CD8-positive, alpha-beta memory T cell (primary cell): Measurements from ENCODE around the gene ZNF598. TPM values are rescaled to one million over a fixed set of nuclear protein-coding genes. Genes with fewer than 3 reads are reported as not detected.

Experiments used
- CTCF ChIA-PET: fragments of 350-600 bp; sonication (Branson Sonifier 250); formaldehyde crosslinking; loops from one replicate; lab custom pipeline; 2021; ENCODE audit warnings: antibody characterized with exemption; lab: Charles Lee
- POLR2A ChIA-PET: fragments of 350-600 bp; sonication (Branson Sonifier 250); formaldehyde crosslinking; loops from one replicate; lab custom pipeline; 2021; ENCODE audit warnings: antibody characterized with exemption; lab: Charles Lee
- DNase-seq, 5 donors: peaks; one replicate each; pipeline versions ENCODE4 v3.0.0 to v3.0.0-alpha.2; 2020 to 2022; ENCODE audit warnings: mixed read lengths in 1 of 5
- H3K27ac ChIP-seq: one replicate; pipeline ENCODE4 v1.7.0; 2013; ENCODE audit warnings: low read depth, mild to moderate bottlenecking, low read length, moderate library complexity
- H3K27me3 ChIP-seq: 2 replicates; pipeline ENCODE4 v1.7.0; 2013; ENCODE audit warnings: low read length, mild to moderate bottlenecking; ENCODE audit not compliant: insufficient read depth, poor library complexity, severe bottlenecking
- H3K36me3 ChIP-seq: 2 replicates; pipeline ENCODE4 v1.7.0; 2013; ENCODE audit warnings: mild to moderate bottlenecking, low read length, moderate library complexity; ENCODE audit not compliant: insufficient read depth
- H3K4me1 ChIP-seq: 2 replicates; pipeline ENCODE4 v1.7.0; 2013; ENCODE audit warnings: mild to moderate bottlenecking, low read length, moderate library complexity; ENCODE audit not compliant: insufficient read depth
- H3K4me3 ChIP-seq: 2 replicates; pipeline ENCODE4 v1.7.0; 2013; ENCODE audit warnings: mild to moderate bottlenecking, low read length
- H3K9me3 ChIP-seq: 2 replicates; pipeline ENCODE4 v1.7.0; 2013; ENCODE audit warnings: mild to moderate bottlenecking, low read length
- H3K27ac Mint-ChIP-seq, 8 donors: one replicate each; pipeline ENCODE4 v1.8.0; 2020 to 2021; ENCODE audit warnings: mixed read lengths in 8 of 8, mild to moderate bottlenecking in 6 of 8, inconsistent platforms in 3 of 8, moderate library complexity in 3 of 8
- H3K27me3 Mint-ChIP-seq, 2 donors: one replicate each; pipeline ENCODE4 v1.8.0; 2020 to 2021; ENCODE audit warnings: mixed read lengths in 2 of 2, mild to moderate bottlenecking in 1 of 2, moderate library complexity in 1 of 2
- H3K36me3 Mint-ChIP-seq, 3 donors: one replicate each; pipeline ENCODE4 v1.8.0; 2020 to 2021; ENCODE audit warnings: mixed read lengths in 3 of 3, inconsistent platforms in 1 of 3, mild to moderate bottlenecking in 1 of 3
- H3K4me1 Mint-ChIP-seq, 3 donors: one replicate each; pipeline ENCODE4 v1.8.0; 2020 to 2021; ENCODE audit warnings: mixed read lengths in 3 of 3, inconsistent platforms in 1 of 3, mild to moderate bottlenecking in 1 of 3
- H3K4me3 Mint-ChIP-seq, 7 donors: one replicate each; pipeline ENCODE4 v1.8.0; 2020 to 2021; ENCODE audit warnings: mixed read lengths in 7 of 7, mild to moderate bottlenecking in 6 of 7, moderate library complexity in 4 of 7, inconsistent platforms in 2 of 7
- H3K9me3 Mint-ChIP-seq, 5 donors: one replicate each; pipeline ENCODE4 v1.8.0; 2020 to 2022; ENCODE audit warnings: mixed read lengths in 5 of 5, mild to moderate bottlenecking in 3 of 5, moderate library complexity in 2 of 5, inconsistent platforms in 1 of 5
- polyA plus RNA-seq: library from polyadenylated mRNA; unstranded; fragments of 300-500 nt; fragmentation: Illumina TruSeq; gene quantifications from one replicate; pipeline ENCODE4 v1.2.3, GENCODE V29; 2021
- total RNA-seq, 2 experiments: library from RNA; stranded (reverse); gene quantifications; one replicate each; pipeline ENCODE4 v1.2.3, GENCODE V29; 2021

ZNF598 gene
- total and polyA plus RNA-seq, 3 experiments from 2014 or later: 11.3 to 96.6 (median 91.8) TPM

GRCh38 chr16:1976951-1977874 is 32.4 kb downstream of the ZNF598 start:
- Histone ChIP-seq H3K36me3 (peaks cover 20% of the 10 kb centered on the region), H3K4me3 (no peak overlapping the region), H3K27me3 (peaks cover 16% of the 10 kb centered on the region), H3K27ac (no peak overlapping the region), H3K9me3 (no peaks in the 10 kb centered on the region), H3K4me1 (peaks cover 9% of the 10 kb centered on the region)
- no peaks in the 10 kb centered on the region for H3K9me3 Mint-ChIP-seq
- CTCF ChIA-PET: interaction anchor here (1.0 to 1.1 kb wide), 2 partner anchors 27 to 163 kb away, joined by 3 to 4 read pairs; no protein-coding TSS in a partner anchor
- peaks cover 0 to 51% (median 2%) of the 10 kb centered on the region in 3 donors for H3K36me3 Mint-ChIP-seq
- peaks cover 6% of the 10 kb centered on the region in 3 donors for H3K4me1 Mint-ChIP-seq
- no peak overlapping the region for H3K27ac Mint-ChIP-seq
- no peak overlapping the region for H3K4me3 Mint-ChIP-seq
- peaks cover 11 to 12% of the 10 kb centered on the region in 2 donors for H3K27me3 Mint-ChIP-seq
- no peak for DNase-seq
- POLR2A ChIA-PET: interaction anchor here (1.4 kb wide), 1 partner anchor 13 kb away, joined by 5 read pairs; the partner anchor contains the start of gene RPS2

- no peak overlapping the region for H3K27ac Mint-ChIP-seq
- Histone ChIP-seq H3K4me3 (no peak overlapping the region), H3K27ac (no peak overlapping the region), H3K9me3 (no peaks in the 10 kb centered on the region), H3K36me3 (peaks cover 20% of the 10 kb centered on the region), H3K27me3 (peaks cover 8% of the 10 kb centered on the region), H3K4me1 (peaks cover 12% of the 10 kb centered on the region)
- ChIA-PET CTCF (no interaction called here), POLR2A (interaction anchor here (1.4 kb wide), 1 partner anchor 11 kb away, joined by 5 read pairs; the partner anchor contains the start of gene RPS2)
- no peak for DNase-seq
- H3K4me1 Mint-ChIP-seq: peaks cover 13 to 15% (median 14%) of the 10 kb centered on the region in 3 donors
- peaks cover 0 to 57% (median 2%) of the 10 kb centered on the region in 3 donors for H3K36me3 Mint-ChIP-seq
- H3K4me3 Mint-ChIP-seq: no peak overlapping the region
- peaks cover 6 to 13% of the 10 kb centered on the region in 2 donors for H3K27me3 Mint-ChIP-seq
- peaks cover 0 to 5% (median 0%) of the 10 kb centered on the region in 5 donors for H3K9me3 Mint-ChIP-seq
Observed at GRCh38 chr16:1976216-1976520, 33.5 kb downstream of the ZNF598 start.

- POLR2A ChIA-PET: interaction anchor here (0.8 kb wide), 1 partner anchor 11 kb away, joined by 3 read pairs; the partner anchor contains the start of gene RPS2
- peaks cover 17% of the 10 kb centered on the region for H3K4me1 ChIP-seq
- no peaks in the 10 kb centered on the region for H3K9me3 ChIP-seq
- CTCF ChIA-PET: no interaction called here
- H3K27me3 Mint-ChIP-seq: peaks cover 3 to 9% of the 10 kb centered on the region in 2 donors
- H3K27me3 ChIP-seq: peaks cover 3% of the 10 kb centered on the region
- H3K9me3 Mint-ChIP-seq: peaks cover 0 to 5% (median 0%) of the 10 kb centered on the region in 5 donors
- H3K36me3 Mint-ChIP-seq: peaks cover 0 to 57% (median 2%) of the 10 kb centered on the region in 3 donors
- no peak overlapping the region for H3K4me3 ChIP-seq
- peaks cover 17 to 20% (median 19%) of the 10 kb centered on the region in 3 donors for H3K4me1 Mint-ChIP-seq
- H3K4me3 Mint-ChIP-seq: peak overlapping the region in 1 of 7 donors; percentile 56
- peaks cover 20% of the 10 kb centered on the region for H3K36me3 ChIP-seq
- H3K27ac Mint-ChIP-seq: no peak overlapping the region
- no peak overlapping the region for H3K27ac ChIP-seq
- DNase-seq: no peak
Observed at GRCh38 chr16:1975432-1976215, 34.0 kb downstream of the ZNF598 start.

- Mint-ChIP-seq H3K36me3 (peaks cover 0 to 57% (median 2%) of the 10 kb centered on the region in 3 donors), H3K4me3 (peak overlapping the region in 4 of 7 donors; percentile 12 to 74 (median 32)), H3K9me3 (peaks cover 0 to 5% (median 0%) of the 10 kb centered on the region in 5 donors), H3K27ac (no peak overlapping the region), H3K4me1 (peaks cover 17 to 20% (median 19%) of the 10 kb centered on the region in 3 donors), H3K27me3 (peaks cover under 1 to 5% of the 10 kb centered on the region in 2 donors)
- H3K4me3 ChIP-seq: no peak overlapping the region
- H3K27me3 ChIP-seq: no peaks in the 10 kb centered on the region
- H3K4me1 ChIP-seq: peaks cover 17% of the 10 kb centered on the region
- DNase-seq: no peak
- POLR2A ChIA-PET: interaction anchor here (0.8 kb wide), 1 partner anchor 10 kb away, joined by 3 read pairs; the partner anchor contains the start of gene RPS2
- peaks cover 20% of the 10 kb centered on the region for H3K36me3 ChIP-seq
- no peak overlapping the region for H3K27ac ChIP-seq
- CTCF ChIA-PET: interaction anchor here (0.7 kb wide), 1 partner anchor 30 kb away, joined by 3 read pairs; no protein-coding TSS in a partner anchor
- no peaks in the 10 kb centered on the region for H3K9me3 ChIP-seq
Observed at GRCh38 chr16:1974157-1975070, 35.2 kb downstream of the ZNF598 start.

GRCh38 chr16:1973461-1974156 is 36.0 kb downstream of the ZNF598 start:
- Histone ChIP-seq H3K36me3 (peaks cover 20% of the 10 kb centered on the region), H3K4me1 (peaks cover 17% of the 10 kb centered on the region), H3K27me3 (no peaks in the 10 kb centered on the region), H3K9me3 (no peaks in the 10 kb centered on the region), H3K4me3 (no peak overlapping the region), H3K27ac (no peak overlapping the region)
- POLR2A ChIA-PET: interaction anchor here (0.6 to 1.2 kb wide), 2 partner anchors 9 to 13 kb away, joined by 3 to 6 read pairs; partner anchors contain the start of gene RPS2
- DNase-seq: no peak
- peaks cover 17 to 20% (median 19%) of the 10 kb centered on the region in 3 donors for H3K4me1 Mint-ChIP-seq
- H3K36me3 Mint-ChIP-seq: peaks cover 0 to 56% (median 2%) of the 10 kb centered on the region in 3 donors
- H3K9me3 Mint-ChIP-seq: peaks cover 0 to 5% (median 0%) of the 10 kb centered on the region in 5 donors
- H3K27me3 Mint-ChIP-seq: peaks cover 0 to 5% of the 10 kb centered on the region in 2 donors
- no peak overlapping the region for H3K27ac Mint-ChIP-seq
- H3K4me3 Mint-ChIP-seq: peak overlapping the region in 5 of 7 donors; percentile 12 to 93 (median 52)
- CTCF ChIA-PET: interaction anchor here (0.7 to 1.0 kb wide), 2 partner anchors 13 to 31 kb away, joined by 3 read pairs; no protein-coding TSS in a partner anchor

GRCh38 chr16:1972490-1972877 is 37.1 kb downstream of the ZNF598 start:
- H3K36me3 Mint-ChIP-seq: peaks cover 0 to 45% (median 2%) of the 10 kb centered on the region in 3 donors
- peaks cover 0 to 5% (median 0%) of the 10 kb centered on the region in 5 donors for H3K9me3 Mint-ChIP-seq
- peaks cover 17% of the 10 kb centered on the region for H3K4me1 ChIP-seq
- peak overlapping the region; percentile 83 for H3K27ac ChIP-seq
- peaks cover 20% of the 10 kb centered on the region for H3K36me3 ChIP-seq
- no peak for DNase-seq
- peak overlapping the region; percentile 89 to 97 (median 93) for H3K4me3 Mint-ChIP-seq
- H3K27me3 ChIP-seq: no peaks in the 10 kb centered on the region
- no peaks in the 10 kb centered on the region for H3K9me3 ChIP-seq
- POLR2A ChIA-PET: interaction anchor here (1.2 to 1.7 kb wide), 8 partner anchors 8 to 190 kb away, joined by 3 to 17 read pairs (median 9); partner anchors contain the start of genes GFER, NDUFB10, NUBP2 and RPS2
- peaks cover 0 to 5% of the 10 kb centered on the region in 2 donors for H3K27me3 Mint-ChIP-seq
- H3K27ac Mint-ChIP-seq: peak overlapping the region in 6 of 8 donors; percentile 66 to 97 (median 76)
- peak overlapping the region; percentile 66 for H3K4me3 ChIP-seq
- CTCF ChIA-PET: interaction anchor here (0.9 to 1.6 kb wide), 5 partner anchors 9 to 32 kb away, joined by 3 to 5 read pairs (median 4); partner anchors contain the start of gene NDUFB10
- peaks cover 17 to 20% (median 19%) of the 10 kb centered on the region in 3 donors for H3K4me1 Mint-ChIP-seq
